Measurements from ENCODE around the gene PXDC1.
A peak's percentile ranks its signal among the peaks of the same experiment; 100 is the strongest.
"Not testable (repeated sequence)": the region's sequence is repeated elsewhere in the genome, so short reads cannot be mapped to it uniquely, and the experiment has no call there.

PXDC1 gene

DNA sequence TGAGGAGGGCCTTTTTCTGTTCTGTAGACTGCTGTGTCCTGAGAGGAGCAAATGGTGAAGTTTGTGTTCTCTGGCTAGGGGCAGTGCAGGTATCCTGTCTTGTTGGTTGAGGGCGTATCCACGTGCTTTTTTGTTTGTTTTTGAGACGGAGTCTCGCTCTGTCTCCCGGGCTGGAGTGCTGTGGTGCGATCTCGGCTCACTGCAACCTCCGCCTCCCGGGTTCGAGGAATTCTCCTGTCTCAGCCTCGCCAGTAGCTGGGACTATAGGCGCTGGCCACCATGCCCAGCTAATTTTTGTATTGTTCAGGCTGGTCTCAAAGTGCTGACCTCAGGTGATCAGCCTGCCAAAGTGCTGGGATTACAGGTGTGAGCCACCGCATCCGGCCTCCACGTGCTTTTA is 10.8 kb upstream of the PXDC1 start:
- DNase-seq (ENCODE audit: low read depth): no peak

DNA sequence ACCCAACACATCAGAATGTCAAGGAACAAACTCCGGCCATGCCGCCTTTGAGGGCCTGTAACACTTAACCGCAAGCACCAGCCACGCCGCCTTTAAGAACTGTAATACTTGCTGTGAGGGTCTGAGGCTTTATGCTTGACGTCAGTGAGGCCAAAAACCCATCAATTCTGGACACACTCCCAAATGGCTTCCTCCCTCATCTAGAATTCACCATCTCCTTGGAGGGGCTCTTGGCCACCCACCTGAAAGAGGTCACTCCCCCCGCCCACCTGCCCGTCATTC is 10.4 kb upstream of the PXDC1 start:
- DNase-seq (ENCODE audit: low read depth): no peak

DNA sequence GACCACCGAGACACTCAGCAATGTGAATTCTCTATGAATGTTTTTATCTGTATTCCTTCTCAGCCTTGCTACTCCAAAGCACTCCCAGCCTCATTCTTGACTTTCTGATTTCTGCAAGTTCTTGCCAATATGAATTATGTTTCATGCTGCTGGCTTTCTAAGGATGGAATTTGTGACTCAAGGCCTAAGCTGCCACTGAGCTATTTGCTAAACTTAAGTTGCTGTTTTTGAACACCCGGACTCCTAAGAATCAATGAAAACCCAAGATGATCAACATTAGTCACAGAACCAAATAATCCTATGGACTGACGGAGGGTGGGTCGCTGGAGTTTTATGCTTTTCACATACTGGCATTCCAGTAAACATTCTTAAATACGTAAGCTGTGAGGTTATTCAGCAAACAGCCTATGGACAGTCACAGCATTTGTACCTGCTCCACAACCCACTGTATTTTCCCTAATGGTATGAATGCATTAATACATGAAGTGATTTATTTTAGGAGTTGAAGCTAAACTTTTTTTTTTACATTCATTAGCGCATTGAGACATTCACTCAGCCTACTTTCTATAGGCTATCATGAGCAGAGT is 8.2 kb upstream of the PXDC1 start:
- no peak for DNase-seq (ENCODE audit: low read depth)

DNA sequence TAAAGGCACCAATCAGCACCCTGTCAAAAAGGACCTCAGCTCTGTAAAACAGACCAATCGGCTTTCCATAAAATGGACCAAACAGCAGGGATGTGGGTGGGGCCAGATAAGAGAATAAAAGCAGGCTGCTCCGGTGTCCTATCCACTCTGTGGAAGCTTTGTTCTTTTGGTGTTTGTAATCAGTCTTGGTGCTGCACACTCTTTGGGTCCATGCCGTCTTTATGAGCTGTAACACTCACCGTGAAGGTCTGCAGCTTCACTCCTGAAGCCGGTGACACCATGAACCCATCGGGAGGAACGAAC is 7.3 kb upstream of the PXDC1 start:
- no peak for DNase-seq (ENCODE audit: low read depth)

DNA sequence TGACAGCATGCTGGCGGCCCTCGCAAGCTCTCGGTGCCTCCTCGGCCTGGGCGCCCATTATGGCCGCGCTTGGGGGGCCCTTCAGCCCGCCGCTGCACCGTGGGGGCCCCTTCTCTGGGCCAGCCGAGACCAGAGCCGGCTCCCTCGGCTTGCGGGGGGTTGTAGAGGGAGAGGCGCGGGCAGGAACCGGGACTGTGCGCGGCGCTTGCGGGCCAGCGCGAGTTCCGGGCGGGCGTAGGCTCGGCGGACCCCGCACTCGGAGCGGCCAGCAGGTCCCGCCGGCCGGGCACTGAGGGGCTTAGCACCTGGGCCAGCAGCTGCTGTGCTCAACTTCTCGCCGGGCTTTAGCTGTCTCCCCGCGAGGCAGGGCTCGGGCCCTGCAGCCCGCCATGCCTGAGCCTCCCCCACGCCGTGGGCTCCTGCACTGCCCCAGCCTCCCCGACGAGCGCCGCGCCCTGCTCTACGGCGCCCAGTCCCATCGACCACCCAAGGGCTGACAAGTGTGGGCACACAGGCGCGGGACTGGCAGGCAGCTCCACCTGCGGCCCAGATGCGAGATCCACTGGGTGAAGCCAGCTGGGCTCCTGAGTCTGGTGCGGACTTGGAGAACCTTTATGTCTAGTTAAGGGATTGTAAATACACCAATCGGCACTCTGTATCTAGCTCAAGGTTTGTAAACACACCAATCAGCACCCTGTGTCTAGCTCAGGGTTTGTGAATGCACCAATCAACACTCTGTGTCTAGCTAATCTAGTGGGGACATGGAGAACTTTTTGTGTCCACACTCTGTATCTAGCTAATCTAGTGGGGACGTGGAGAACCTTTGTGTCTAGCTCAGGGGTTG is 6.7 kb upstream of the PXDC1 start:
- not testable (repeated sequence) for DNase-seq (ENCODE audit: low read depth)

DNA sequence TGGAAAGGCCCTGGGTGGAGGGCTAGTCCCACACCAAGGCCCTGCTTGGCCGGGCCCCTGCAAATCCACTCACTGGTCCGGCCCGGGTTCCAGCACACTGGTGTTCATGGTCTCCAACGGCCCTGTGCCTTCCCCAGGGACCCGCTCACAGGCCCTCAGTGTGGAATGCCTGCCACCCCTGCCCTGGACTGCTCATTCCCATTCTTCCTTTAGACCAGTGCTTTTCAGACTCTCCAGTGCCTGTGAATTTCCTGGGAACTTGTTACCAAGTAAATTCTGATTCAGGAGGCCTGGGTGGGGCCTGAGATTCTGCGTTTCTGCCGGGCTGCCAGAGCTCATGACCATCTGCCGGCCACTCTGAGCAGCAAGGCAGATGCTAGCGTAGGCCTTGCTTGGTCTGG is 5.7 kb upstream of the PXDC1 start:
- no peak for DNase-seq (ENCODE audit: low read depth)

DNA sequence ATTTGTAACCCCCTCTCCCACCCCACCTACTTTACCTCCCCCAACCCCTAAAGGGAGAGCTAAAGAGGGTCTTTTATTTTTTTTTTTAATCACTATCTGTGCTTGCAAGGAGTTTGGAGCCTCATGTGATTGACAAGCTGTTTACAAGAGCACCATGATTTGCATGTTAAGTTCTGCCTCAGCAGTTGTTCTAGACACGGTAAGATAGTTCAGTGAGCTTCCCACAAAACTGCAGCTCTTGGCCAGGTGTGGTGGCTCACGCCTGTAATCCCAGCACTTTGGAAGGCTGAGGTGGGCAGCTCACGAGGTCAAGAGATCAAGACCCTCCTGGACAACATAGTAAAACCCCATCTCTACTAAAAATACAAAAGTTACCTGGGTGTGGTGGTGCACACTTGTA is 5.0 kb upstream of the PXDC1 start:
- DNase-seq (ENCODE audit: low read depth): no peak

DNA sequence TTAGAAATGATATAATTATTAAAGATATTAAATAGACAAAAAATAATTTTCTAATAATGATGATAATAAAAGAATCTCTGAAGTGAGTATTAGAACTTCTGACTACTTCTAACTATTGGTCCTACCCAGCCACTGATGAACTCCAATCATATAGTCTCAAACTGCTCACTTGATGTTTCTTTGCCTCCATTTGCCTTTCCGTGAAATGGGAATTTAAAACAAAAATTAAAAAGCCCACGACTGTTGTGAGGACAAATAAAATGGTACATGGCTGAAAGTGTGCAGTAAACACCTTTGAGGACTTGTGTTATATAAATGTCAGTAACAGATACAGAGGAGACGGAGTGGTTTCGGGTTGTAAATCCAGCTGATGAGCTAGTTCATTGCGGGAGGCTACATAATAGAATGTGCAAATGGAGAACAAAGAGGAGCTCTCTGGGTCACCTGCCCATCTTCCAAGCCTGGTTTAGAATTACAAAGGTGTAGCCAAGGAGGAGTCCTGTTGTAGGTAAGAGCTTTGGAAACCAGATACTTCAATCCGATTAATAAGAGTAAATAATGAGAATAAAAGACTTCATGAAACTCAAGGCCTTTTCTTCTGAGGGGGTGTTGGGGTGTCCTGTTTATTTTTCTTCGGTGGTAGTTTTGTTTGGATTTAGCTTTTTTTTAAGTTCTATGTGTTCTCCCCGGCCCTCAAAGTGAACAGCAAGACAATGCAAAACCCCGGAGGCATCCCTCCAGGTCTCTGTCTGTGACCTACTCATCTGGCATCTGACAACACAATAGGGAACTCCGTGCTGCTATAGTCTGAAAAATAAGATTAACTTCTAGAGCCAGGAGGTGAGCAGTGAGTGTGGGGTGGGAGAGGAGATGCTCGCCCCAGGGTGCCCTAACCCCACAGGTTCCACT is 4.4 kb upstream of the PXDC1 start:
- no peak for DNase-seq (ENCODE audit: low read depth)

DNA sequence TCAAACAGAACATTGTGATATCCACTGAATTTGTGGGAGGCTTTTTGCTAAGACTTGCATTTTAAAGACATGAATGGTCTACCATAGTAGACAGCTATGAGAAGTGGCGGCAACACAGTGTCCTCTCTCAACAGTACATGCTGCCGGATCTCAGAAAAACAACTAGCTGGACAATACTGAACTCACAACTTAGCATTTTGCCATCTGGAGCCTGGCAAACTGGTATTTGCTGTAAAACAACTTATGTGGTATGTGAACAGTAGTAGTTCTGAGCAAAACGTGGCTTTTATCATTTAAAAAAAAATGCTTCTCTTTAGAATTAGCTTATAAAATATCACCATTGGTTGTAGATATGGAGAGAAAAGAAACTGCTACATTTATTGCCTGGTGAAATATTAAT is 3.3 kb upstream of the PXDC1 start:
- no peak for DNase-seq (ENCODE audit: low read depth)

DNA sequence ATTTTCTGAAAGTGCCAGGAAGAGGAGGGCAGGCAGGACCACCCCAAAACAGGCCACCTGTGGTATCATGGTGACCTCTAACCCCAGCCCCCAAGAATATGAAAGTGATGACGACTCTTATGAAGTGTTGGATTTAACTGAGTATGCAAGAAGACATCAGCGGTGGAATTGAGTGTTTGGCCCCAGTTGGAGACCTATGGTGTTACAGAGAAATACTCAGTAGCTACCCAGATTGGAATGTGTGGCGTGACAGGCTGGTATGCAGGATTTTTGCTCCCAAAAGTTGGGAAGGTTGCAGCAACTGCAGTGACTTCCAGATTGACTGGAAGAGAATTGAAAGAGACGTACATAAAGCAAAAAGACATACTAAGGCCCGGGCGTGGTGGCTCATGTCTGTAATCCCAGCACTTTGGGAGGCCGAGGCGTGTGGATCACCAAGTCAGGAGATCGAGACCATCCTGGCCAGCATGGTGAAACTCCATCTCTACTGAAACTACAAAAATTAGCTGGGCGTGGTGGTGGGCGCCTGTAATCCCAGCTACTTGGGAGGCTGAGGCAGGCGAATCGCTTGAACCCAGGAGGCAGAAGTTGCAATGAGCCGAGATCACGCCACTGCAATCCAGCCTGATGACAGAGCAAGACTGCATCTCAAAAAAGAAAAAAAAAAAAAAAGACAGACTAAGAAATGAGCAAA is 2.7 kb upstream of the PXDC1 start:
- not testable (repeated sequence) for DNase-seq (ENCODE audit: low read depth)

DNA sequence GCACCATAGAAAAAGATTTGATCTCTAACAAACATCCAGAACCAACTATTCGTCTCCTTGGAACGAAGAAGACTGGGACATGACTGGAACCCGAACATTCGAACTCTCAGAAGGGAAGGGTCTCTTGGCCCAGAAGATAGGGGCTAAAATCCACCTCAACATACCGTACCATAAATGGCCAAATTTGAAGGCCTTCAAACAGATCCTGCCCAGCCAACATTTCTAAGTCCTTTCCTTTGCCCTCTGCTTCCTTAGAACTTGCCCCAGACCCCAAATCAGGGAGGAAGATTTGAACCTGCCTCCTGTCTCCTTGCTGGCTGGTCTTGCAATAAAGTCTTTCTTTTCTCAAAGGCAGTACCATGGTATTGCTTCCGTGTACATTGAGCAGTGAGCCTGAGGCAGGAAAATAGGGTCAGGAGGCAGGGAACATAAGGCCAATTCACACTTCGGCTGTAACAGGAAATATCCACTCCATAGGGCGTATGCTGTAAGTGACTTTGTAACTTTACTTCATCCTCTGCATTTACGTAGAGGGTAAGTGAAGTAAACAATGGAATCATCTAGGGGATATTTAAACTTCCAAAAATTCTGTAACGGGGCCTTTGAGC is 1.8 kb upstream of the PXDC1 start:
- no peak for DNase-seq (ENCODE audit: low read depth)

DNA sequence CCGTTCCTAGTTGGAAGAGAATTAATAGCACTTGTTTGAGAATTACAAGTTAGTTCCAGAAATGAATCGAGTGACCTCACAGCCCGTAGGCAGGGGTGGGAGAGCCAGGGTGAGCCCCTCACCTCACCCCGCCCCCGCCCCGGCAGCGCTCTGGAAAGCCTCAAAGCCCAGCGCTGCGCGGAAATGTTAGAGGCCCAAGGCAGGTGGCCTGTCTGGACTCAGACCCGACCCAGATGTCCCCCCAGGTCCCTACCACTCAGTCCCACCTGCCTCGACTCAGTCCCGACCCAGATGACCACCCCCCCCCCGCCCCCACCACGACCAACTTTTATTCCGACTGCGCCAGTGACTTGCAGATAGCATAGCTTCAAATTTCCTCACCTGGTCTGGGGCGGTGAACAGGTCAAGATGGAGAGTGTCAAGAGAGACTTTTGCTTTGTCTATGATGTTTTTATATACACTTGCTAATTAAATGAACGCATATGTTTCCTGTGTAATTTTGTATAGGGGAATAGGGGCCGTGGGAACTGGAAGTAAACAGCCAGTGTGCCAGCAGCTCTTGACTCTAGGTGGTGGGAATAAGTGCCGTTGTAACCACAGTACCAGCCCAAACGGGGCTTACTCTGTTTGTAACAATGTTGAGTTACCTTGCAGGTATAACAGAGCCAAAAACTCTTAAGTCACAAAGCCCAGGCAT is 1.2 kb upstream of the PXDC1 start:
- no peak for DNase-seq (ENCODE audit: low read depth)

DNA sequence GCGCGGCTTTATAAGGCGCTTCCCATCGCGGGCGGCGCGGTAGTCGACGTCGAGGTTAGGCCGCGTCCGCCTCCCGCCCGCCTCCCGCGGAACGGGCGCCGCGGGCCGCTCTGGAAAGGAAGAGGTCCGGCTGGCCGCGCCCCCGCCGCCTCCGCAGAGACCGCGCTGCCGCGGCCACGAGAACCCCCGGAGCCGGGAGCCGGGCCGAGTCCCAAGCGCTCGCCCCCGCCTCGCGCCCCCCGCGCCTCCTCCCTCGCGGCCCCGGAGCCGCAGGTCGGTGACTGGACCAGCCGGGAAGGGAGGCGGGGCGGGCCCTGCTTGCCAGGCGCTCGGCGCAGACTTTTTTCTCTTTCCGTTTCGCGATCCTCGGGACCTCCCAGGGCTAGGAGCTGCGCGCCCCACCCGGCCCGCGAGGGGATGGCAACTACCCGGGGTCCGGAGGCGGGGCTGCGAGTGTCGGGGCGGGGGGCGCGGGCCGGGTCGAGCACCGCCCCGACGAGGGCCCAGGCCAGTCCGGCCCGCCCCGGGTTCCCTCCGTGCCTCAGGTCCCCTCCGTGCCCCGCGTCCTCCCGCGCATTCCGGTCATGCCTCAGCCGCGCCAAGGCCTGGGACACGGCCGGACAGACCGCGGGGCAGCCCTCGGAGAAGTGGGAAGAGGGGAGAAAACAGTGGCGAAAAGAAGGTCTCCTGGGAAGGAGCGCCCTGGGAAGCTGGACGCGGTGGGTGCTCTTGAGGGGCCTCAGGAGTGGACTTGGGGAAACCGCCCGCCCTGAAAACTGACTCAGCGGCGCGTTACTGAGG is 417 bp upstream of the PXDC1 start:
- DNase-seq (ENCODE audit: low read depth): peak; percentile 50

DNA sequence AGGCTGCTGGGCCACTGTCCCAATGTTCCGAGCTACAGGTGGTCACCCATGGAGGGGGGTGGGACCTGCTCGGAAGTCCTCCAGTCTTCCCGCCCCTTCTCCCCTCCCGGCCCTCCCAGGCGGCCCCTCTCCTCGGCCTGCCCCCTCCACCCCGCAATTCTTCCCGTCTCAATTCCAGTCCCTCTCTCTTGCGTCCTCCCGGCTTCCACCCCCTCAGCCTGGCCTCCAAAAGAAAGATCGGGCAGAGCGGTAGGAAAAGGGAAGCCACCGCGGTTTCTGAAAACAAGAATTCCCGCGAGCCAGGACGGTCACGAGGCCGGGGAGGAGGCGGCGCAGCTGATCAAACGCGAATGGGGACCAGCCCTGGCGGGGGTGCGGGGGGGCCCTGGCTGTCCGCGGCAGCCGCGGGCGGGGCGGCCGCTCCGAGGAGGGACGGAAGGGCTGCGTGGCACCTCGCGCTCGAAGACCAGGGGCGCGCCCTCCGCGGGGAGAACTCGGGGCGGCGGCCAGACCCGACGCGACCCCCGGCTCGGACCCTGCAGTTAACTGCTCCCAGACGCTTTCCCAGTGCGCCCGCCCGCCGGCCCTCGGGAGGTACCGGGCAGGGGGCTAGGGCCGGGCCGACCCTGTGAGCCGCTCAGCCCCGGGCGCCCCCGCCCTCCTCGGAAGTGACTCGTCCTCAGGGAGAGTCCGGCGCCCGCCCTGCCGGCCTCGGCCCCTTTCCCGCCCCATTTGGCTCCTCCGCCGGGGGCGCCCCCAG is 1.0 kb downstream of the PXDC1 start:
- DNase-seq (ENCODE audit: low read depth): no peak

DNA sequence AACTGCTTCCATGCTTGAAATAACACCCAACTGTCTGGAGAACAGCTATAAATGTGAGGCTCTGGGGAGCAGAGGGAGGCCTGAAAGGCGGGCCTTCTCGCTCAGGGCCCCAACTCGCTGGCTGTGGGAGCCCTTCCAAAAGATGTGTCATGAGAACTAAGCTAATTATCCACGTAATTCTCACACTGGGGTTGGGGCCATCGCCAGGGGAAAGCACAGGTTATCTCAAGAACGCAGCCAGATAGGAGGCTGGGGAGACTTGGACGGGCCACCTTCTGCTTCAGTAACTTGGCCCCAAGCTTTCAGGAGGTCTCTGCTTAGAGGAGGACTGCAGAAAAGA is 1.6 kb downstream of the PXDC1 start:
- DNase-seq (ENCODE audit: low read depth): no peak

DNA sequence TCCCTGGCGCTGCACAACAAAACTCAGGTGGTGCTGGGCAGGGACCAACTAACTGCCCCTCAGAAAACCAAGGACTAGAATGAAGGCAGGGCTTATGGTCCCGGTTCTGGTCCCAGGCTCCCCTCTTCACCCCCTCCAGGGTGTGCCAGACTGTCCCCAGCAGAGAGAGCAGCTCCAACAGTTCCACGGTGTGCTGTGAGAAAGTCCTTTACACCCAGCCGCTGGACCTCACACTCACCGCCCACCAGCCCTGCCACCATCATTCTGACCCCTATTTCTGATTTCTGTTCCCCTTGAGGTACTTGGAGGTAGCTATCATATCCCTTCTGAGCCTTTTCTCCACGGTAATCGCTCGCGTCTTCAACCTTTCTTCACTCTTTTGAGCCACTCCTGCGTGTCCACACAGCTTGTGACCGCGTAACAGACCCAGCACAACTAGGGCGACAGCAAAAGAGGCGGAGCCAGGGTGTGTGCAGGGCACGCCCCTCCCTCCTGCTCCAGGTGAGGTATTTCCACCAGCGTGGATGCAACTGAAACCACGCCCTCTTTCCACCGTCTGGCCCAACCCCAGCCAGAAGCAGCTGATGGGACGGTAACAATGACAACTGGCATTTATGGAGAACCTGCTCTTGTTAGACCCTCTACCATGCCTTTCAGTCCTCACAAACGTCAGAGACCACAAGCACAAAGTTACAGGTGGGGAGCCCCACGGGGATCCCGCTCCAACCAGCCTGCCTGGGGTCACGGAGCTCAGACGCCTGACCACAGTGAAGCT is 2.3 kb downstream of the PXDC1 start:
- no peak for DNase-seq (ENCODE audit: low read depth)

DNA sequence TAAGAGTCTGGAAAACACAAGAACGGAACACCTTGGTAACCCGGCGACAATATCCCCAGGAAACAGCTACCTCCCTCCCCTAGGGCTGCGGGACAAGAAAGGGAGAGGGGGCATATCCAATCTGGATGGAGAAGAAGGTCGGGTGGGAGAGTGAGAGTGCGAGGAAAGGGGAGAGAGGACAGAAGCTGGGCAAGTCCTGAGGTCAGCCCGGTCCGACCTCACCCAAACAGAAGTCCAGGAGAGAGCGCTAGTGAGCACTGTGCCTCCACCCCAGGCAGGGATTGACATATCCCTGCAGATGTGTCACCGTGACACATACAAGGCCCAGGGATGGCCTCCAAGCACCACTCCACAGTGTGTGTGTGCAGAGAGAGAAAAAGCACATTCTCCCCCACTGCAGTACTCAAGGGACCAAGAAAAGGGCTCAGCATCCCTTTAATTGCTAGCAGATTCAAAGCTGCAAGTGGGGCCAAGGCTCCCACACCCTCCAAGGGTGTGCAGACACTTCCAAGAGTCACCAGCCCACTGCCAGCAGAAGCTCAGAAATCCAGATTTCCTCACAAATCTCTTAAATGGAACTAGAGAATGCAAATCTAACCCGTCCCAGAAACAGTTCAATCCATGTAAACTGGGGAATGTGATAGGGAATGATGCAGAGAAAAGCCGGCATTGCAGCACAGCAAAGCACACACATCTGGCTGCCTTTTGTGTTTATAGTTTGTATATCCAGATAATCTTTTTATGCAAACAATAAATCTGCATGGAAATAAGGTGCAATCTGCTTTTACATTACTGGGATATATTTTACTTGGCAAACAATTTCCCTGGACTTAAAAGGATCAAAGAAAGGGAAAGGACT is 3.1 kb downstream of the PXDC1 start:
- no peak for DNase-seq (ENCODE audit: low read depth)

DNA sequence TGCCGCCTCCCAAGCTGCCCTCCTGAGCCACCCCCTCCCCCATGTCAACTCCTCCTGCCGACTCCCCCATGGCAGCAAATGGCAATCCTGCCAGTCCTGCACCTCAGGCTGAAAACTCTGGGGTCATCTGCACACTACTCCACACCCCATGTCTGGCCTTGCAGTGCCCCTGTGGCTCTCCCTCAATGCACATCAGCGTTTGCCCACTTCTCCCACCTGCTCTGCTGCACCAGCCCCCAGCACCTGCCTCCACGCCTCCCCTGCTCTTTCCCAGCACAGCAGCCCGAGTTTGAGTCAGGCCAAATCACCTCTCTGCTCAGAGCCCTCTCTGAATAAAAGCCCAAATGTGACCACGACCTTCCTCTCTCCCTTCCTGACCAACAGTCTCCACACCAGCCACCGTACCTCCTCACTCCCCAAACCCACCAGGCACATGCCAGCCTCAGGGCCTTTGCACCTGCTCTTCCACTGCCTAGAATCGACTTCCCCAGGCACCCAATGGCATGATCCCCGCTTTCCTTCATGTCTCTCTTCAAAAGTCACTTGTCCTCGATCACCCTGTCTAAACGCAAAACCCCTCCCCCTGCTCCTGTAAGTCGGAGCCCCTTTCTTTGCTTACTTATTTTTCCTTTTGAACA is 4.3 kb downstream of the PXDC1 start:
- no peak for DNase-seq (ENCODE audit: low read depth)

All from stimulated activated CD8-positive, alpha-beta memory T cell treated with anti-CD3 and anti-CD28 coated beads, Interleukin-15, amount 100 ng/mL, for 24 hours (primary cell).